OCI-LY7 (cell line): ENCODE measurements around the gene ZDBF2. TPM values are rescaled to one million over a fixed set of nuclear protein-coding genes. Genes with fewer than 3 reads are reported as not detected.

Experiments
- BruUV-seq: library from RNA; stranded (reverse); fragments of 400-500 nt; replicated peaks from 2 replicates; lab custom pipeline; 2021; lab: Mats Ljungman, UMichigan
- CTCF ChIA-PET: fragments of 300-600 bp; sonication (Branson Sonifier 250); formaldehyde crosslinking; loops from one replicate; lab custom pipeline; 2022; ENCODE audit warnings: antibody characterized with exemption; ENCODE audit not compliant: unreplicated experiment; lab: Charles Lee
- POLR2A ChIA-PET: fragments of 300-600 bp; sonication (Branson Sonifier 250); formaldehyde crosslinking; loops from one replicate; lab custom pipeline; 2022; ENCODE audit warnings: antibody characterized with exemption; lab: Charles Lee
- DNase-seq: peaks from one replicate; pipeline ENCODE4 v3.0.0-alpha.2; 2015; ENCODE audit warnings: low spot score
- H2AFZ ChIP-seq: fragments of 200-600 bp; sonication (generic), shearing (Covaris generic); 2 replicates; pipeline ENCODE4 v1.6.1; 2014; ENCODE audit warnings: mild to moderate bottlenecking, antibody characterized with exemption, low read length, moderate library complexity
- H3K27ac ChIP-seq: fragments of 200-600 bp; sonication (generic); 2 replicates; pipeline ENCODE4 v1.5.1; 2014; ENCODE audit warnings: mixed run types, low read depth, mild to moderate bottlenecking, moderate library complexity, low read length, inconsistent platforms; ENCODE audit not compliant: poor library complexity, severe bottlenecking
- H3K36me3 ChIP-seq: fragments of 200-600 bp; sonication (generic); 2 replicates; pipeline ENCODE4 v1.6.1; 2014; ENCODE audit warnings: mild to moderate bottlenecking, antibody characterized with exemption, low read length, moderate library complexity, mixed read lengths; ENCODE audit not compliant: insufficient read depth
- H3K4me1 ChIP-seq: fragments of 200-600 bp; sonication (generic); 2 replicates; pipeline ENCODE4 v1.5.1; 2014; ENCODE audit warnings: mild to moderate bottlenecking, low read length; ENCODE audit not compliant: insufficient read depth, poor library complexity, severe bottlenecking
- H3K4me2 ChIP-seq: fragments of 200-600 bp; sonication (generic); 2 replicates; pipeline ENCODE4 v1.6.1; 2014; ENCODE audit warnings: mild to moderate bottlenecking, low read length
- H3K4me3 ChIP-seq: fragments of 200-600 bp; sonication (generic); 2 replicates; pipeline ENCODE4 v1.5.1; 2014; ENCODE audit warnings: mild to moderate bottlenecking, low read depth, low read length; ENCODE audit not compliant: poor library complexity, severe bottlenecking
- H3K79me2 ChIP-seq: fragments of 200-600 bp; sonication (generic); 2 replicates; pipeline ENCODE4 v1.6.1; 2016; ENCODE audit warnings: low read depth, mild to moderate bottlenecking, low read length, moderate library complexity, mixed read lengths; ENCODE audit not compliant: insufficient read depth
- H3K9me2 ChIP-seq: fragments of 200-600 bp; sonication (generic); 2 replicates; pipeline ENCODE4 v1.6.1; 2016; ENCODE audit warnings: mild to moderate bottlenecking, low read length, mixed read lengths; ENCODE audit not compliant: insufficient read depth
- H3K9me3 ChIP-seq: fragments of 200-600 bp; sonication (generic); 2 replicates; pipeline ENCODE4 v1.6.1; 2014; ENCODE audit warnings: mild to moderate bottlenecking, mixed run types, low read length, mixed read lengths
- H4K20me1 ChIP-seq: fragments of 200-600 bp; sonication (generic); 2 replicates; pipeline ENCODE4 v1.6.1; 2014; ENCODE audit warnings: mild to moderate bottlenecking, antibody characterized with exemption, low read length, moderate library complexity, mixed read lengths; ENCODE audit not compliant: insufficient read depth
- EZH2phosphoT487 ChIP-seq: fragments of 200-600 bp; sonication (generic); IDR thresholded peaks from 2 replicates; pipeline ENCODE4 v1.6.1; 2018; ENCODE audit warnings: low read depth, borderline replicate concordance, mild to moderate bottlenecking, mixed run types, antibody characterized with exemption, low read length, moderate library complexity, mixed read lengths
- intact Hi-C: fragments of 100-400 bp; cut with micrococcal nuclease; formaldehyde crosslinking; loops from one replicate; pipeline ENCODE4 v1.10.0; 2022; ENCODE audit not compliant: unreplicated experiment
- total RNA-seq, 2 experiments: library from RNA; depleted of rRNA in 1 of 2; stranded (reverse); fragments of >200 nt in 1 of 2; shearing (Covaris generic) in 1 of 2; gene quantifications; 2 replicates each; pipeline ENCODE4 v1.2.3, GENCODE V29; 2014 to 2022
- TF ChIP-seq, protein P1 (sequence below): fragments of 200-600 bp; sonication (generic); conservative IDR thresholded peaks from 2 replicates; pipeline ENCODE4 v1.5.1; 2014; ENCODE audit warnings: mild to moderate bottlenecking, antibody characterized with exemption, low read length, moderate library complexity, mixed read lengths

Gene ZDBF2
- total RNA-seq, 2 experiments from 2014 or later = 13.9 to 44.3 TPM

DNA sequence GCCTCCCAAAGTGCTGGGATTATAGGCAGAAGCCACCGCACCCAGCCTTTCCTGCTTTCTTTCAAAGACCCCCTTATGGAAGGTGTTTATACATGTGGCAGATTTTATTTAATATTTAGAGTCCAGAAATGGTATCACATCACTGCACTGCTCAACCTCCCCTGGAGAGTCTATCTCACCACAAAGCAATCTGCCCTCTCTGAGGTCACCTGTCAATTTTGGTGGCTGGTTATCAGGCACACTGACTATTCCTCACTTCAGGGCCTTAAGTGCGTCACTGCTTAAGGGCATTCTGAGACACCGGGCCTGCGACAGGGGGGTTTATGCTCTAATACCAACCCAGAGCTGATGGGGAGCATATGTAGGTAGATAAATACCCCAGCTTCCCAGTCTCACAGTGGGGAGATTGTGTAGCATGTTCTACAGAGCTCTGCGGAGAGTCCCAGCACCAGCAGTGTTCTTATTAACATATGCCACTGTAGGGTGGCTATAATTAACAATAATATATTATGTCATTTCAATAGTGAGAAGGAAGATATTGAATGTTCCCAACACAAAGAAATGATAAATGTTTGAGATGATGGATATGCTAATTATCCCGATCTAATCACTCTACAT lies 42.7 kb upstream of the ZDBF2 start:
- Histone ChIP-seq H3K9me3 (no peaks in the 10 kb centered on the region), H3K4me1 (no peaks in the 10 kb centered on the region), H2AFZ (no peak overlapping the region), H3K79me2 (no peaks in the 10 kb centered on the region), H3K36me3 (no peaks in the 10 kb centered on the region), H3K4me2 (no peak overlapping the region), H3K9me2 (no peaks in the 10 kb centered on the region), H3K4me3 (no peak overlapping the region), H3K27ac (no peak overlapping the region), H4K20me1 (no peaks in the 10 kb centered on the region)
- TF ChIP-seq, protein P1, sequence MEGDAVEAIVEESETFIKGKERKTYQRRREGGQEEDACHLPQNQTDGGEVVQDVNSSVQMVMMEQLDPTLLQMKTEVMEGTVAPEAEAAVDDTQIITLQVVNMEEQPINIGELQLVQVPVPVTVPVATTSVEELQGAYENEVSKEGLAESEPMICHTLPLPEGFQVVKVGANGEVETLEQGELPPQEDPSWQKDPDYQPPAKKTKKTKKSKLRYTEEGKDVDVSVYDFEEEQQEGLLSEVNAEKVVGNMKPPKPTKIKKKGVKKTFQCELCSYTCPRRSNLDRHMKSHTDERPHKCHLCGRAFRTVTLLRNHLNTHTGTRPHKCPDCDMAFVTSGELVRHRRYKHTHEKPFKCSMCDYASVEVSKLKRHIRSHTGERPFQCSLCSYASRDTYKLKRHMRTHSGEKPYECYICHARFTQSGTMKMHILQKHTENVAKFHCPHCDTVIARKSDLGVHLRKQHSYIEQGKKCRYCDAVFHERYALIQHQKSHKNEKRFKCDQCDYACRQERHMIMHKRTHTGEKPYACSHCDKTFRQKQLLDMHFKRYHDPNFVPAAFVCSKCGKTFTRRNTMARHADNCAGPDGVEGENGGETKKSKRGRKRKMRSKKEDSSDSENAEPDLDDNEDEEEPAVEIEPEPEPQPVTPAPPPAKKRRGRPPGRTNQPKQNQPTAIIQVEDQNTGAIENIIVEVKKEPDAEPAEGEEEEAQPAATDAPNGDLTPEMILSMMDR = no peak
- no peak for TF ChIP-seq EZH2phosphoT487
- ChIA-PET CTCF (no interaction called here), POLR2A (interaction anchor here (1.0 kb wide), 1 partner anchor 19 kb away, joined by 3 read pairs; no protein-coding TSS in a partner anchor)
- intact Hi-C loops = no loop called here
- BruUV-seq = no TSS peak
- no peak for DNase-seq

DNA sequence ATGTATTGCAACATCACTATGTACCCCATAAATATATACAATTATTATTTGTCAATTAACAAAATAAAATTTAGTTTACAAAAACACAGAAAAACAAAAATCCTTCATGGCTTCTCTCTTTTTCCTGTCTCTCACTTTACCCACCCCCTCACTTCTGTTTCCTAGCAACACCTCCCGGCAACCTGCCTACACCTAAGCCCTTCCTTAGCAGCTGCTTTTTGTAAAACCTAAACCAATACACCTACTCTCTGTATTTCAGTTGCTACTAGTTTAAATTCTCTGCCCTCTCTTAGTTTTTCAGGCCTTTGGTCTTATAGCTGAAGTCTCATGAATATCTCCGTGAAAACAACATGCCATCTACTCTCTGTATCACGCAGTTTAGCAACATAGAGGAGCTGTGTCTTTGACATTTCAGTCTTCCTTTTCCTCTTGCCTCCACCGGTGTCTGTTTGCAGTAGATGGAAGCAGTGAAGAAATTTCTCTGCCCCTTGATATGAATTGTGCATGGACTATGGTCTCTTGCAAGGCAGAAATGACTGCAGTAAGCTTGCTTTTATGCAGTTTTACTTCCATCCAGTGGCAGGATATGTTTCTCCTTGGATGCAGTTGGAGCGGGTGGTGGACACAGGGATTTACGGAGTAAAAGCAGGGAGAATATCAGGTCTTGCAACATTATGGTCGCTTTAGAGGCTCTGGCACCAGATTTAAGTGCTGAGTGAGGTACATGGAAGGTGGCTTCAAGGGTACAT lies 42.0 kb upstream of the ZDBF2 start:
- Histone ChIP-seq H3K36me3 (no peaks in the 10 kb centered on the region), H3K9me2 (no peaks in the 10 kb centered on the region), H3K4me1 (no peaks in the 10 kb centered on the region), H3K4me3 (no peak overlapping the region), H3K4me2 (no peak overlapping the region), H2AFZ (no peak overlapping the region), H3K79me2 (no peaks in the 10 kb centered on the region), H3K27ac (no peak overlapping the region), H3K9me3 (no peaks in the 10 kb centered on the region), H4K20me1 (no peaks in the 10 kb centered on the region)
- DNase-seq = no peak
- intact Hi-C loops = no loop called here
- TF ChIP-seq EZH2phosphoT487 = no peak
- TF ChIP-seq, protein P1 = no peak
- ChIA-PET POLR2A (interaction anchor here (0.5 to 1.0 kb wide), 5 partner anchors 15 to 1796 kb away, joined by 3 to 4 read pairs (median 3); no protein-coding TSS in a partner anchor), CTCF (no interaction called here)
- no TSS peak for BruUV-seq
